Thymus (tissue), 11 donors: ENCODE measurements around the gene RFPL3. TPM values are rescaled to one million over a fixed set of nuclear protein-coding genes. Genes with fewer than 3 reads are reported as not detected.
"Not testable (repeated sequence)": the region's sequence is repeated elsewhere in the genome, so short reads cannot be mapped to it uniquely, and the experiment has no call there.

Source experiments
- DNase-seq, 9 donors: peaks; one replicate each; pipeline ENCODE4 v3.0.0-alpha.2; 2013; ENCODE audit warnings: low spot score in 9 of 9, low read depth in 6 of 9, missing footprints in 1 of 9
- H3K27ac ChIP-seq, 2 donors: one replicate each; pipeline ENCODE4 v1.5.1; 2013; ENCODE audit warnings: control low read depth in 1 of 2, low read depth in 1 of 2, low read length in 1 of 2, mild to moderate bottlenecking in 1 of 2, moderate library complexity in 1 of 2
- H3K27me3 ChIP-seq, 2 donors: one replicate each; pipeline ENCODE4 v1.5.1; 2013; ENCODE audit warnings: low read length in 1 of 2; ENCODE audit not compliant: control insufficient read depth in 2 of 2, insufficient read depth in 1 of 2
- H3K36me3 ChIP-seq, 2 donors: one replicate each; pipeline ENCODE4 v1.5.1; 2013; ENCODE audit warnings: low read length in 1 of 2, mild to moderate bottlenecking in 1 of 2, moderate library complexity in 1 of 2; ENCODE audit not compliant: control insufficient read depth in 2 of 2, insufficient read depth in 2 of 2
- H3K4me1 ChIP-seq, 2 donors: one replicate each; pipeline ENCODE4 v1.5.1; 2013; ENCODE audit warnings: low read length in 2 of 2; ENCODE audit not compliant: control insufficient read depth in 2 of 2, insufficient read depth in 2 of 2
- H3K4me3 ChIP-seq, 2 donors: one replicate each; pipeline ENCODE4 v1.5.1; 2013; ENCODE audit warnings: low read length in 2 of 2, control low read depth in 1 of 2, mild to moderate bottlenecking in 1 of 2
- H3K9me3 ChIP-seq, 2 donors: one replicate each; pipeline ENCODE4 v1.5.1; 2013; ENCODE audit warnings: low read length in 1 of 2, mild to moderate bottlenecking in 1 of 2; ENCODE audit not compliant: control insufficient read depth in 2 of 2, insufficient read depth in 1 of 2
- WGBS: extraction: QIAGEN DNeasy Blood & Tissue Kit; methylation state at CpG from one replicate; pipeline ENCODE4 v1.1.7; 2013; 5-methylcytosine and 5-hydroxymethylcytosine counted together
- polyA plus RNA-seq: library from polyadenylated mRNA; stranded (reverse); fragments of 200-250 nt; gene quantifications from one replicate; pipeline ENCODE4 v1.2.3, GENCODE V29; 2013
- total RNA-seq: library from RNA; stranded (reverse); fragments of 120-200 nt; gene quantifications from one replicate; pipeline ENCODE4 v1.2.4, GENCODE V29; 2013
- donor health status: healthy.

The RFPL3 gene
- total and polyA plus RNA-seq, 2 donors, result 0.11 TPM; not detected in 1

- no peak for DNase-seq
- H3K36me3 ChIP-seq, result no peaks in the 10 kb centered on the region
- 87% methylated on average over 3 of the region's 3 CpGs for WGBS
- H3K9me3 ChIP-seq, result no peaks in the 10 kb centered on the region
- H3K27ac ChIP-seq, result no peak overlapping the region
- no peaks in the 10 kb centered on the region for H3K4me1 ChIP-seq
- no peak overlapping the region for H3K4me3 ChIP-seq
- H3K27me3 ChIP-seq, result no peaks in the 10 kb centered on the region
Measured at GRCh38 chr22:32355760-32356159, 1.9 kb upstream of the RFPL3 start.

GRCh38 chr22:32360096-32360495 lies 2.4 kb downstream of the RFPL3 start:
- WGBS, result 93% methylated on average over 11 of the region's 11 CpGs
- H3K27ac ChIP-seq, result not testable (repeated sequence)

GRCh38 chr22:32361257-32361656 lies 3.6 kb downstream of the RFPL3 start:
- H3K4me3 ChIP-seq, result no peak overlapping the region
- H3K27me3 ChIP-seq, result no peaks in the 10 kb centered on the region
- no peaks in the 10 kb centered on the region for H3K9me3 ChIP-seq
- WGBS, result 96% methylated on average over 2 of the region's 2 CpGs
- no peak overlapping the region for H3K27ac ChIP-seq
- no peaks in the 10 kb centered on the region for H3K4me1 ChIP-seq
- no peaks in the 10 kb centered on the region for H3K36me3 ChIP-seq
- no peak for DNase-seq

More at GRCh38 chr22:32360096-32360495, 2.4 kb downstream of the RFPL3 start:
- not testable (repeated sequence) for H3K4me1 ChIP-seq, H3K4me3 ChIP-seq, H3K9me3 ChIP-seq, DNase-seq, H3K27me3 ChIP-seq, H3K36me3 ChIP-seq

- DNase-seq, result no peak
- Histone ChIP-seq H3K9me3 (no peaks in the 10 kb centered on the region), H3K27me3 (no peaks in the 10 kb centered on the region), H3K4me3 (no peak overlapping the region), H3K36me3 (no peaks in the 10 kb centered on the region), H3K4me1 (no peaks in the 10 kb centered on the region), H3K27ac (no peak overlapping the region)
- WGBS, result 96% methylated on average over 5 of the region's 5 CpGs
Measured at GRCh38 chr22:32364210-32364609, 6.5 kb downstream of the RFPL3 start.

- H3K4me3 ChIP-seq, result no peak overlapping the region
- H3K4me1 ChIP-seq, result no peaks in the 10 kb centered on the region
- H3K36me3 ChIP-seq, result no peaks in the 10 kb centered on the region
- peaks cover 0 to 3% of the 10 kb centered on the region in 2 donors for H3K27me3 ChIP-seq
- WGBS, result 93% methylated on average over 7 of the region's 7 CpGs
- DNase-seq, result no peak
- no peaks in the 10 kb centered on the region for H3K9me3 ChIP-seq
- H3K27ac ChIP-seq, result no peak overlapping the region
Measured at GRCh38 chr22:32375678-32376450, 18.2 kb downstream of the RFPL3 start.

- WGBS, result 88% methylated on average over 5 of the region's 5 CpGs
- H3K27ac ChIP-seq, result no peak overlapping the region
- no peaks in the 10 kb centered on the region for H3K36me3 ChIP-seq
Measured at GRCh38 chr22:32376681-32377080, 19.0 kb downstream of the RFPL3 start.

GRCh38 chr22:32378707-32379272 lies 21.1 kb downstream of the RFPL3 start:
- 58% methylated on average over 4 of the region's 4 CpGs for WGBS
- H3K4me3 ChIP-seq, result no peak overlapping the region
- no peaks in the 10 kb centered on the region for H3K9me3 ChIP-seq
- DNase-seq, result no peak
- H3K27me3 ChIP-seq, result peaks cover 0 to 3% of the 10 kb centered on the region in 2 donors
- no peaks in the 10 kb centered on the region for H3K36me3 ChIP-seq
- no peak overlapping the region for H3K27ac ChIP-seq
- no peaks in the 10 kb centered on the region for H3K4me1 ChIP-seq

More at GRCh38 chr22:32376681-32377080, 19.0 kb downstream of the RFPL3 start:
- DNase-seq, result no peak
- Histone ChIP-seq H3K4me3 (no peak overlapping the region), H3K4me1 (no peaks in the 10 kb centered on the region), H3K9me3 (no peaks in the 10 kb centered on the region), H3K27me3 (peaks cover 0 to 3% of the 10 kb centered on the region in 2 donors)

GRCh38 chr22:32380991-32381390 lies 23.3 kb downstream of the RFPL3 start:
- Histone ChIP-seq H3K9me3 (no peaks in the 10 kb centered on the region), H3K36me3 (peaks cover 7% of the 10 kb centered on the region in 2 donors), H3K27ac (no peak overlapping the region), H3K27me3 (peaks cover 0 to 3% of the 10 kb centered on the region in 2 donors), H3K4me3 (no peak overlapping the region), H3K4me1 (no peaks in the 10 kb centered on the region)
- WGBS, result 90% methylated on average over 5 of the region's 5 CpGs
- no peak for DNase-seq

GRCh38 chr22:32385681-32386080 lies 28.0 kb downstream of the RFPL3 start:
- H3K36me3 ChIP-seq, result peaks cover 31 to 32% of the 10 kb centered on the region in 2 donors
- no peaks in the 10 kb centered on the region for H3K9me3 ChIP-seq
- 100% methylated on average over 1 of the region's 1 CpG for WGBS
- H3K27ac ChIP-seq, result no peak overlapping the region
- no peaks in the 10 kb centered on the region for H3K27me3 ChIP-seq
- no peak for DNase-seq
- no peaks in the 10 kb centered on the region for H3K4me1 ChIP-seq
- H3K4me3 ChIP-seq, result no peak overlapping the region
